ENCODE measurements around the gene GSTM1.
A peak's percentile ranks its signal among the peaks of the same experiment; 100 is the strongest.
"Not testable (repeated sequence)": the region's sequence is repeated elsewhere in the genome, so short reads cannot be mapped to it uniquely, and the experiment has no call there.

GSTM1 gene

GRCh38 chr1:109669246-109669948 is 18.2 kb upstream of the GSTM1 start:
- TF ChIP-seq, protein P1, sequence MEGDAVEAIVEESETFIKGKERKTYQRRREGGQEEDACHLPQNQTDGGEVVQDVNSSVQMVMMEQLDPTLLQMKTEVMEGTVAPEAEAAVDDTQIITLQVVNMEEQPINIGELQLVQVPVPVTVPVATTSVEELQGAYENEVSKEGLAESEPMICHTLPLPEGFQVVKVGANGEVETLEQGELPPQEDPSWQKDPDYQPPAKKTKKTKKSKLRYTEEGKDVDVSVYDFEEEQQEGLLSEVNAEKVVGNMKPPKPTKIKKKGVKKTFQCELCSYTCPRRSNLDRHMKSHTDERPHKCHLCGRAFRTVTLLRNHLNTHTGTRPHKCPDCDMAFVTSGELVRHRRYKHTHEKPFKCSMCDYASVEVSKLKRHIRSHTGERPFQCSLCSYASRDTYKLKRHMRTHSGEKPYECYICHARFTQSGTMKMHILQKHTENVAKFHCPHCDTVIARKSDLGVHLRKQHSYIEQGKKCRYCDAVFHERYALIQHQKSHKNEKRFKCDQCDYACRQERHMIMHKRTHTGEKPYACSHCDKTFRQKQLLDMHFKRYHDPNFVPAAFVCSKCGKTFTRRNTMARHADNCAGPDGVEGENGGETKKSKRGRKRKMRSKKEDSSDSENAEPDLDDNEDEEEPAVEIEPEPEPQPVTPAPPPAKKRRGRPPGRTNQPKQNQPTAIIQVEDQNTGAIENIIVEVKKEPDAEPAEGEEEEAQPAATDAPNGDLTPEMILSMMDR (IDR thresholded peaks at IDR 0.05; ENCODE audit: low read depth, low read length): no peak
- no peak overlapping the region for H3K4me3 ChIP-seq (ENCODE audit: low read depth, low read length)
- in situ Hi-C loops (cut with HindIII; ENCODE audit: low sequenced_read_pairs): no loop called here
- no peak for DNase-seq (ENCODE audit: low read depth, low spot score)

- DNase-seq (ENCODE audit: low read depth, low spot score); in situ Hi-C loops (cut with HindIII; ENCODE audit: low sequenced_read_pairs); H3K4me3 ChIP-seq (ENCODE audit: low read depth, low read length): not testable (repeated sequence)
These were observed 17.7 kb upstream of the GSTM1 start for GRCh38 chr1:109669949-109670302.

GRCh38 chr1:109671067-109671466 is 16.6 kb upstream of the GSTM1 start:
- TF ChIP-seq, protein P1 (IDR thresholded peaks at IDR 0.05; ENCODE audit: low read depth, low read length): no peak
- no peak overlapping the region for H3K4me3 ChIP-seq (ENCODE audit: low read depth, low read length)
- DNase-seq (ENCODE audit: low read depth, low spot score): no peak
- in situ Hi-C loops (cut with HindIII; ENCODE audit: low sequenced_read_pairs): no loop called here

DNA sequence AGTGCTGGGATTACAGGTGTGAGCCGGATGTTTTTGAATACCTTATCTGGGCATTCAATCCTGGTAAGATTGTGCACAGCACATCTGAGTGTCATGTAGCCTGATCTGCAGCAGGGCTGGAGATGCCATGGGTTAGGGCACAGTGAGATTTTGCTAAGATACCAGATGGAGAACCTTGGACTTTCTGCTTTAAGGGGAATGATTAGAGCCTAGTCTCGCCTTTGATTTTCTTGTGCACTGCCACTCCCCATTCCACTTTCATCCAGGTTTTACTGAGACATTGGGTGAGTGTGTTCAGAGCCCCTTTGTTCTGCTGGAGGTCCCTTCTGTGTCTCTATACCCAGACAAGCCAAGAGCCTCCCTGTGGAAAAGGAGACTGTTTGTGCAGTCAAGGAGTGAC is 13.8 kb upstream of the GSTM1 start:
- not testable (repeated sequence) for DNase-seq (ENCODE audit: low read depth, low spot score)

GRCh38 chr1:109676683-109677381 is 10.8 kb upstream of the GSTM1 start:
- in situ Hi-C loops (cut with HindIII; ENCODE audit: low sequenced_read_pairs); H3K4me3 ChIP-seq (ENCODE audit: low read depth, low read length): not testable (repeated sequence)

More for the DNA sequence above, 13.8 kb upstream of the GSTM1 start:
- in situ Hi-C loops (cut with HindIII; ENCODE audit: low sequenced_read_pairs); H3K4me3 ChIP-seq (ENCODE audit: low read depth, low read length): not testable (repeated sequence)

GRCh38 chr1:109677459-109677858 is 10.2 kb upstream of the GSTM1 start:
- no peak for DNase-seq (ENCODE audit: low read depth, low spot score)
- in situ Hi-C loops (cut with HindIII; ENCODE audit: low sequenced_read_pairs): no loop called here
- H3K4me3 ChIP-seq (ENCODE audit: low read depth, low read length): no peak overlapping the region
- TF ChIP-seq, protein P1 (IDR thresholded peaks at IDR 0.05; ENCODE audit: low read depth, low read length): no peak

More at GRCh38 chr1:109676683-109677381, 10.8 kb upstream of the GSTM1 start:
- DNase-seq (ENCODE audit: low read depth, low spot score): not testable (repeated sequence)

DNA sequence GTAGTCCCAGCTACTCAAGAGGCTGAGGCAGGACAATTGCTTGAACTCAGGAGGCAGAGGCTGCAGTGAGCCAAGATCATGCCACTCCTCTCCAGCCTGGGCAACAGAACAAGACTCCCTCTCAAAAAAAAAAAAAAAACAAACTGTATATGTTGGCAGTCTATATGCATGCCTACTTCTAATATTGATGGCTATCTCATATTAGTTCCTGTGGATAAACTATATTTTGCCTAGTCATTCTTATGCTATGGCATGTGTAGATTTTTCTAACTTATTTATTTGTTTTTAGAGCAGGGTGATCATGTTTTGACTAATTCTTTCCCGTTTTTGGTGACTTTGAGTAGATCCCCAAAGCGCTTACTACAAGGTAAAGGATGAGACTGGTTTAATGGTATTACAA is 9.0 kb upstream of the GSTM1 start:
- DNase-seq (ENCODE audit: low read depth, low spot score); H3K4me3 ChIP-seq (ENCODE audit: low read depth, low read length); in situ Hi-C loops (cut with HindIII; ENCODE audit: low sequenced_read_pairs): not testable (repeated sequence)

DNA sequence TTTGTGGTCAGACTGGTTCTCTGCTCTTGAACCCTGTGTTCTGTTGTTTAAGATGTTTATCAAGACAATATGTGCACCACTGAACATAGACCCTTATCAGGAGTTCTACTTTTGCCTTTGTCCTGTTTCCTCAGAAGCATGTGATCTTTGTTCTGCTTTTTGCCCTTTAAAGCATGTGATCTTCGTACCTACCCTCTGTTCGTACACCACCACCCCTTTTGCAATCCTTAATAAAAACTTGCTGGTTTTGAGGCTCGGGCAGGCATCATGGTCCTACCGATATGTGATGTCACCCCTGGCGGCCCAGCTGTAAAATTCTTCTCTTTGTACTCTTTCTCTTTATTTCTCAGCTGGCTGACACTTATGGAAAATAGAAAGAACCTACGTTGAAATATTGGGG is 2.8 kb upstream of the GSTM1 start:
- DNase-seq (ENCODE audit: low read depth, low spot score); H3K4me3 ChIP-seq (ENCODE audit: low read depth, low read length); in situ Hi-C loops (cut with HindIII; ENCODE audit: low sequenced_read_pairs): not testable (repeated sequence)

GRCh38 chr1:109685399-109685798 is 2.2 kb upstream of the GSTM1 start:
- H3K4me3 ChIP-seq (ENCODE audit: low read depth, low read length); DNase-seq (ENCODE audit: low read depth, low spot score); in situ Hi-C loops (cut with HindIII; ENCODE audit: low sequenced_read_pairs): not testable (repeated sequence)

DNA sequence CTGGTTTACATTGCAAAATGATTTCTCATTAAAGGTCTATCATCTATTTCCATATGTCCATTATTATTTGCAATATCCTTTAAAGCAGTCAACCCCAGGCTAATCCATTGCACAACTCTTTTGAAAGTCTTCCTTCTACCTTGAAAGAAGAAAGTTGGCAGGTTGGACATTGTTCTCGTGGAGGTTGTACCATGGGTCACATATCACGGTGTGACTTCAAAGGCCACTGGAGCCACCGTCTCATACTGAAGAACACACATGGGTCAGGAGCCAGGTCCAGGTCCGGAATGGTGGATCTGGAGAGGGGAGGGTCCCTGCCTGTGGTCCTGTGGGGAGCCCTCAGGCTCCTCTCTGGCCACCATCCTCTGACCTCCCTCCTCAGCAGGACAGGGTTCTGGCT is 1.7 kb upstream of the GSTM1 start:
- H3K4me3 ChIP-seq (ENCODE audit: low read depth, low read length); in situ Hi-C loops (cut with HindIII; ENCODE audit: low sequenced_read_pairs); DNase-seq (ENCODE audit: low read depth, low spot score): not testable (repeated sequence)

DNA sequence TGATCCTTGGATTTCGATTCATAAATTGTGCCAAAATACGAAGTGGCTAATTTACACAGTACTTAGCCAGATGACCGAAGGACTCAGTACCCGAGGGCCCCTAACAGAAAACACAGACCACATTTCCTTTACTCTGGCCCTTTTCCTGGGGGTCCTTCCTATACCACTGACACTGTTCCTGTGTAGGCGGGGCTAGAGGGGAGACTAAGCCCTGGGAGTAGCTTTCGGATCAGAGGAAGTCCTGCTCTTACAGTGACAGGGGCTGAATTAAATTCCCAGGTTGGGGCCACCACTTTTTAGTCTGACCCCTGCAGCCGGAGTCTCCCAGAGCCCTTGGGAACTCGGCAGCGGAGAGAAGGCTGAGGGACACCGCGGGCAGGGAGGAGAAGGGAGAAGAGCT is 508 bp upstream of the GSTM1 start:
- peak overlapping the region; percentile 44 for H3K4me3 ChIP-seq (ENCODE audit: low read depth, low read length)
- in situ Hi-C loops (cut with HindIII; ENCODE audit: low sequenced_read_pairs); DNase-seq (ENCODE audit: low read depth, low spot score): not testable (repeated sequence)

Data from astrocyte of the spinal cord (primary cell).